ENCODE results near the gene SLFNL1. TPM values are rescaled to one million over a fixed set of nuclear protein-coding genes. Genes with fewer than 3 reads are reported as not detected.

The SLFNL1 gene
- total RNA-seq, 1 donor = 0.72 TPM

GRCh38 chr1:41041614-41042270 lies 20.2 kb upstream of the SLFNL1 start:
- Histone ChIP-seq H3K27ac (ENCODE audit: low read depth, low read length) (peak overlapping the region; percentile 10), H3K27me3 (ENCODE audit: insufficient read depth, low read length) (no peaks in the 10 kb centered on the region), H3K4me2 (ENCODE audit: insufficient read depth, low read length) (no peak overlapping the region), H3K36me3 (ENCODE audit: insufficient read depth, low read length) (peaks cover 35% of the 10 kb centered on the region), H3K4me1 (ENCODE audit: insufficient read depth, low read length) (peaks cover 23% of the 10 kb centered on the region), H3K9me3 (ENCODE audit: low read depth, low read length) (no peaks in the 10 kb centered on the region), H3K79me2 (ENCODE audit: insufficient read depth, low read length) (no peaks in the 10 kb centered on the region), H3K4me3 (ENCODE audit: insufficient read depth, low read length) (no peak overlapping the region), H2AFZ (ENCODE audit: low read length) (no peak overlapping the region), H4K20me1 (ENCODE audit: insufficient read depth, low read length) (no peaks in the 10 kb centered on the region)
- TF ChIP-seq CTCF (IDR thresholded peaks at IDR 0.05; ENCODE audit: extremely low read depth, low read depth, low read length) = no peak
- DNase-seq (ENCODE audit: insufficient read length, low spot score, missing footprints) = no peak

DNA sequence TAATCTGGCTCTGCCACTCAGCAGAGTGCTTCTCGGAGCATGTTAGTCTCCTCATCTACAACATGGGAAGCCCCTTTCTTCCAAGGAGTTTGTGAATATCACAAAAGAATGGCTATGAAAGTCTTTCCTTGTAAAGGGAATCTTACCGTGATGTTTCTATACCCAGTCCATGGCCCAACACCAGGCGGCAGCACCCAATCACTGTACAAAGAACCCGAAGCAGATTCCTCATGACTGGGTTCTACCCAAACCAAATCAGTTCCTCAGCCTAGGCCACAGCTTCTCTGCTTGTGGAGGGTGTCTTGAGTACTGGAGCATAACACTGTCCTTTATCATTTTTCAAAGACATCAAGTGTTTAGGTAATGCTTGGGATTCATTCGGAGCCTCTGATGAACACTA lies 16.6 kb upstream of the SLFNL1 start:
- H3K4me1 ChIP-seq (ENCODE audit: insufficient read depth, low read length) = peaks cover 7% of the 10 kb centered on the region
- no peaks in the 10 kb centered on the region for H3K27me3 ChIP-seq (ENCODE audit: insufficient read depth, low read length)
- no peaks in the 10 kb centered on the region for H3K9me3 ChIP-seq (ENCODE audit: low read depth, low read length)
- TF ChIP-seq CTCF (IDR thresholded peaks at IDR 0.05; ENCODE audit: extremely low read depth, low read depth, low read length) = peak; percentile 39
- H3K36me3 ChIP-seq (ENCODE audit: insufficient read depth, low read length) = peaks cover 41% of the 10 kb centered on the region
- H3K4me2 ChIP-seq (ENCODE audit: insufficient read depth, low read length) = no peak overlapping the region
- no peaks in the 10 kb centered on the region for H4K20me1 ChIP-seq (ENCODE audit: insufficient read depth, low read length)
- H3K4me3 ChIP-seq (ENCODE audit: insufficient read depth, low read length) = no peak overlapping the region
- peak; percentile 38 for DNase-seq (ENCODE audit: insufficient read length, low spot score, missing footprints)
- H2AFZ ChIP-seq (ENCODE audit: low read length) = no peak overlapping the region
- no peak overlapping the region for H3K27ac ChIP-seq (ENCODE audit: low read depth, low read length)
- no peaks in the 10 kb centered on the region for H3K79me2 ChIP-seq (ENCODE audit: insufficient read depth, low read length)

DNA sequence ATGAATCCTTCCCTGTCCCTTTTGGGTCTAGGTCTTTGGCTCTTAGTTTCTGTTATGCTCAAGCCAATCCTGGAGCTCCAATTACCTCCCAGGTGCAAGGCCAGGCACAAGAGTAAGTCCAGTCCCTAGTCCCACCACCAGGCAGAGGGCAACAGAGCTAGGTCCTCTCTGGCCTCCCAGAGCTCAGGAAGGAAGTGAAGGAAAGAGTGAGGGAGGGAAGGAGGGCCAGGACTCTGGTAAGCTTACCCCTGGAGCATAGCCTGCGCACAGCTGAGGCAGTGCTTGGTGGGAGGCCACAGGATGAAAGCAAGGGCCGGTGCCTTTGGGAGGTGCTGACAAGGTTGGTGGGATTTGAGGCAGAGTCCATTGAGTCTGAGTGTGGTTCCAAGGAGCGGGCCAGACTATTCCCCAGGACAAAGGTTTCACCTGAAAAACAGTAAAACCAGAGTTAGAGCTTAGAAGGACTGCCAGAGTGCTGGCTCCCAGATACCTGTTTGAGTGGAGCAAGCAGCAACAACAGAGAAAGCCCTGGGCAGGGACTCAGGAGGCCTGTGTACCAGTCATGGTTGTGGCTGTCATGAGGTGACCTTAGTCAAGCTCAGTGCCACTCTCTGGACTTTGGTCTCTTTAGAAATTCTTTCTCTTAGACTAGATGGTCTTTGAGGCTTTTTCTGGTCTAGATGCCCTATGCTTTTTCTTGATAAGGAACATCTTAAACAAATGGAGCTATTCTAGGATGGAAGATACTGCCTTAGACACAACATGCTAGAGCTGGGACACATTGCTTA lies 15.8 kb upstream of the SLFNL1 start:
- H3K79me2 ChIP-seq (ENCODE audit: insufficient read depth, low read length) = no peaks in the 10 kb centered on the region
- H3K4me1 ChIP-seq (ENCODE audit: insufficient read depth, low read length) = peaks cover 7% of the 10 kb centered on the region
- no peak overlapping the region for H3K4me3 ChIP-seq (ENCODE audit: insufficient read depth, low read length)
- no peak overlapping the region for H2AFZ ChIP-seq (ENCODE audit: low read length)
- no peaks in the 10 kb centered on the region for H3K9me3 ChIP-seq (ENCODE audit: low read depth, low read length)
- H3K27ac ChIP-seq (ENCODE audit: low read depth, low read length) = no peak overlapping the region
- no peak for TF ChIP-seq CTCF (IDR thresholded peaks at IDR 0.05; ENCODE audit: extremely low read depth, low read depth, low read length)
- H4K20me1 ChIP-seq (ENCODE audit: insufficient read depth, low read length) = no peaks in the 10 kb centered on the region
- no peak overlapping the region for H3K4me2 ChIP-seq (ENCODE audit: insufficient read depth, low read length)
- DNase-seq (ENCODE audit: insufficient read length, low spot score, missing footprints) = no peak
- no peaks in the 10 kb centered on the region for H3K27me3 ChIP-seq (ENCODE audit: insufficient read depth, low read length)
- H3K36me3 ChIP-seq (ENCODE audit: insufficient read depth, low read length) = peaks cover 43% of the 10 kb centered on the region

GRCh38 chr1:41033272-41033671 lies 11.7 kb upstream of the SLFNL1 start:
- TF ChIP-seq CTCF (IDR thresholded peaks at IDR 0.05; ENCODE audit: extremely low read depth, low read depth, low read length) = no peak
- H3K36me3 ChIP-seq (ENCODE audit: insufficient read depth, low read length) = peaks cover 63% of the 10 kb centered on the region
- no peak overlapping the region for H3K4me3 ChIP-seq (ENCODE audit: insufficient read depth, low read length)
- peaks cover 2% of the 10 kb centered on the region for H3K4me1 ChIP-seq (ENCODE audit: insufficient read depth, low read length)
- H3K79me2 ChIP-seq (ENCODE audit: insufficient read depth, low read length) = no peaks in the 10 kb centered on the region
- no peaks in the 10 kb centered on the region for H4K20me1 ChIP-seq (ENCODE audit: insufficient read depth, low read length)
- H2AFZ ChIP-seq (ENCODE audit: low read length) = no peak overlapping the region
- H3K4me2 ChIP-seq (ENCODE audit: insufficient read depth, low read length) = no peak overlapping the region
- no peak for DNase-seq (ENCODE audit: insufficient read length, low spot score, missing footprints)
- no peak overlapping the region for H3K27ac ChIP-seq (ENCODE audit: low read depth, low read length)
- no peaks in the 10 kb centered on the region for H3K9me3 ChIP-seq (ENCODE audit: low read depth, low read length)
- H3K27me3 ChIP-seq (ENCODE audit: insufficient read depth, low read length) = no peaks in the 10 kb centered on the region
